HL-60/S4 treated with retinoic acid at 250 ng/mL for 4 days and 3 days (cell line): ENCODE measurements around the gene PDCD1.
"Not testable (repeated sequence)": the region's sequence is repeated elsewhere in the genome, so short reads cannot be mapped to it uniquely, and the experiment has no call there.

Source experiments
- in situ Hi-C: fragments of 300-500 bp; cut with MboI; formaldehyde crosslinking; loops from 2 replicates; pipeline ENCODE4 v1.7.0; 2022; ENCODE audit warnings: low sequenced_read_pairs

The PDCD1 gene

DNA sequence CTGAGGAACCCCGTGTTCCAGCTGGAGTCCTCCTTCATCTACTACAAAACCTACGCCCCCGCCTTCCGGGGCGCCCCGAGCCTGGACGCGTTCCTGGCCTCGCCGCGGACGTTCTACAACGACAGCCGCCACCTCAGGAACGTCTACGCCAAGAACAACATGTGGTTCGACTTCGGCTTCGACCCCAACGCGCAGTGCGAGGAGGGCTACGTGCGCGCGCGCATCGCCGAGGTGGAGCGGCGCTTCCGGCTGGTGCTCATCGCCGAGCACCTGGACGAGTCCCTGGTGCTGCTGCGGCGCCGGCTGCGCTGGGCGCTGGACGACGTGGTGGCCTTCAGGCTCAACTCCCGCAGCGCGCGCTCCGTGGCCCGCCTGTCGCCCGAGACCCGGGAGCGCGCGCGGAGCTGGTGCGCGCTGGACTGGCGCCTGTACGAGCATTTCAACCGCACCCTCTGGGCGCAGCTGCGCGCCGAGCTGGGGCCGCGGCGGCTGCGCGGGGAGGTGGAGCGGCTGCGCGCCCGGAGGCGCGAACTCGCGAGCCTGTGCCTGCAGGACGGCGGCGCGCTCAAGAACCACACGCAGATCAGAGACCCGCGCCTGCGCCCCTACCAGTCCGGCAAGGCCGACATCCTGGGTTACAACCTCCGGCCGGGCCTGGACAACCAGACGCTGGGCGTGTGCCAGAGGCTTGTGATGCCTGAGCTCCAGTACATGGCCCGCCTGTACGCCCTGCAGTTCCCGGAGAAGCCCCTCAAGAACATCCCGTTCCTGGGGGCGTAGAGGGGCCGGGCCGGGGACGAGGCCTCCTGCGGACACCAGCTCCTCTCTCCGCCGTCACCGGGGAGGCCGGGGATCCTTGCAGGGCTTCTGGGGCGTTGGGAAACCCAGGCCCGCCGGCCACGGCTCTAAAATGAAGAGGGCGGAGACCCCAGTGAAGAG lies 55.0 kb downstream of the PDCD1 start:
- in situ Hi-C loops = no loop called here

DNA sequence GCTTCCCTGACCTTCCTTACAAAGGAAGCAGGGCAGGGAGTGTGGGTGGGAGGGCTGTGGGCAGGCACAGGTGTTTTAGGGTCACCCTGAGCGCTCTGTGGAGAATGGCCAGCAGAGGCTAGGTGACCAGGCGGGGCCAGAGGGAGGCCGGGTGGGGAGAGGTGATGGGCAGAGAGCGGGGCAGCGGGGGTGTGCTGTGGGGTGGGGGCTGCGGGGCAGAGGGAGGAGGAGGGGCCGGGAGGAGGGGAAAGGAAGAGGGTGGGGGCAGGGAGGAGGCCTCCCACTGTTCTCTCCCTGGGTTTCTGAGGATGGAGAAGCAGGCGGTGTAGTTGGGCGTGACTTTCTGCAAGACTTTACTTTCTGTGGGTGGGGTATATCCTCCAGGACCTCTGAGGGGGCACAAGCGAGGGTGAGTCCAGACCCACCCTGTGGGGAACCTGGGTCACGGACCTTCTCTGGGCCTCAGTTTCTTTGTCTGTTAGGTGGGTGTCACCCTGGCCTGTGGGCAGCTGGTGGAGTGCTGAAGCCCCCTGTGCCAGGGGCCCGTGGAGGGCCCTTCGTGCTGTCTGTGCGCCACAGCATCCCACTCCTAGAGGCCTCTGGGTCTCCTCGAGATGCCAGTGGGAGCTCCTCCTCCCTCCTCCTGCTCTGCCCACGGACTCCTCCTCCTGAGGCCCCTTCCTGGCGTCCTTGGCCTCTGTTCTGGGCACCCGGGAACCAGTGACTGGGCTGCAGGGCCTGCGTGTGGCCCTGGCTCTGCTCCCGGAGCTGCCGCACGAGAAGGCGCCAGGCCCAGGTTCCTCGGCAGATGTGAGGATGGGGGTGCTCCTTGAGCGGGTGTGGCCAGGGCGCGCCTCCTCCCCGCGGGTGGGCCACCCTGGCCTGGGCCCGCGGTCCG lies 56.0 kb downstream of the PDCD1 start:
- in situ Hi-C loops = no loop called here

GRCh38 chr2:241801611-241802420 lies 56.9 kb downstream of the PDCD1 start:
- in situ Hi-C loops = no loop called here

GRCh38 chr2:241800198-241800903 lies 58.3 kb downstream of the PDCD1 start:
- in situ Hi-C loops = not testable (repeated sequence)
